H9 (cell line): ENCODE data around the gene GALNT5. TPM values are rescaled to one million over a fixed set of nuclear protein-coding genes. Genes with fewer than 3 reads are reported as not detected.
"Not testable (repeated sequence)": the region's sequence is repeated elsewhere in the genome, so short reads cannot be mapped to it uniquely, and the experiment has no call there.

ENCODE experiments used
- DNase-seq: peaks from one replicate; pipeline ENCODE4 v3.0.0-alpha.2; 2017
- H2AFZ ChIP-seq: one replicate; pipeline ENCODE4 v1.6.1; 2013; ENCODE audit warnings: mild to moderate bottlenecking, low read length, control low read depth, moderate library complexity
- H2AK5ac ChIP-seq: 2 replicates; pipeline ENCODE4 v1.6.1; 2013; ENCODE audit warnings: low read length, control low read depth, mixed read lengths; ENCODE audit not compliant: insufficient read length
- H2BK120ac ChIP-seq: one replicate; pipeline ENCODE4 v1.6.1; 2013; ENCODE audit warnings: low read depth, mild to moderate bottlenecking, low read length, control low read depth, inconsistent platforms; ENCODE audit not compliant: poor library complexity, severe bottlenecking
- H2BK12ac ChIP-seq: 2 replicates; pipeline ENCODE4 v1.6.1; 2013; ENCODE audit warnings: low read length, control low read depth, mixed read lengths, low read depth; ENCODE audit not compliant: insufficient read length
- H2BK15ac ChIP-seq: 2 replicates; pipeline ENCODE4 v1.6.1; 2013; ENCODE audit warnings: low read depth, low read length, control low read depth
- H2BK20ac ChIP-seq: one replicate; pipeline ENCODE4 v1.6.1; 2013; ENCODE audit warnings: low read depth, mild to moderate bottlenecking, low read length, control low read depth, inconsistent platforms; ENCODE audit not compliant: poor library complexity, severe bottlenecking
- H2BK5ac ChIP-seq: 2 replicates; pipeline ENCODE4 v1.6.1; 2013; ENCODE audit warnings: low read length, control low read depth, mixed read lengths; ENCODE audit not compliant: insufficient read length
- H3K14ac ChIP-seq: 2 replicates; pipeline ENCODE4 v1.6.1; 2013; ENCODE audit warnings: low read length, control low read depth; ENCODE audit not compliant: insufficient read depth
- H3K18ac ChIP-seq: 2 replicates; pipeline ENCODE4 v1.6.1; 2013; ENCODE audit warnings: low read depth, mild to moderate bottlenecking, mixed read lengths, low read length, control low read depth; ENCODE audit not compliant: insufficient read length
- H3K23ac ChIP-seq: 2 replicates; pipeline ENCODE4 v1.6.1; 2013; ENCODE audit warnings: low read length, control low read depth, mixed read lengths, low read depth; ENCODE audit not compliant: insufficient read length
- H3K23me2 ChIP-seq: 2 replicates; pipeline ENCODE4 v1.6.1; 2013; ENCODE audit warnings: low read depth, mild to moderate bottlenecking, mixed read lengths, low read length, control low read depth; ENCODE audit not compliant: insufficient read length, poor library complexity, severe bottlenecking
- H3K27ac ChIP-seq: 2 replicates; pipeline ENCODE4 v1.5.1; 2013; ENCODE audit warnings: low read length, control low read depth, mixed read lengths, low read depth; ENCODE audit not compliant: insufficient read length
- H3K27me3 ChIP-seq: 2 replicates; pipeline ENCODE4 v1.6.1; 2013; ENCODE audit warnings: low read length, control low read depth, inconsistent platforms; ENCODE audit not compliant: insufficient read depth
- H3K4ac ChIP-seq: 2 replicates; pipeline ENCODE4 v1.6.1; 2013; ENCODE audit warnings: low read depth, mild to moderate bottlenecking, control low read depth, inconsistent platforms, low read length, moderate library complexity
- H3K4me1 ChIP-seq: 2 replicates; pipeline ENCODE4 v1.6.1; 2013; ENCODE audit warnings: low read length, control low read depth, inconsistent platforms; ENCODE audit not compliant: insufficient read depth
- H3K4me2 ChIP-seq: 2 replicates; pipeline ENCODE4 v1.6.1; 2013; ENCODE audit warnings: low read length, control low read depth, mixed read lengths; ENCODE audit not compliant: insufficient read length, insufficient read depth
- H3K56ac ChIP-seq: 2 replicates; pipeline ENCODE4 v1.6.1; 2013; ENCODE audit warnings: low read depth, mild to moderate bottlenecking, mixed read lengths, low read length, control low read depth; ENCODE audit not compliant: insufficient read length
- H3K79me1 ChIP-seq: 2 replicates; pipeline ENCODE4 v1.6.1; 2013; ENCODE audit warnings: low read depth, mild to moderate bottlenecking, moderate library complexity, low read length, control low read depth, inconsistent platforms; ENCODE audit not compliant: insufficient read depth, poor library complexity, severe bottlenecking
- H3K79me2 ChIP-seq: 2 replicates; pipeline ENCODE4 v1.6.1; 2013; ENCODE audit warnings: low read length, control low read depth, inconsistent platforms; ENCODE audit not compliant: insufficient read depth
- H3K9ac ChIP-seq: 2 replicates; pipeline ENCODE4 v1.6.1; 2013; ENCODE audit warnings: low read length, control low read depth, mixed read lengths; ENCODE audit not compliant: insufficient read length; ENCODE audit errors: extremely low read depth
- H3K9me3 ChIP-seq: one replicate; pipeline ENCODE4 v1.6.1; 2013; ENCODE audit warnings: low read depth, low read length, inconsistent platforms; ENCODE audit not compliant: control insufficient read depth
- H3T11ph ChIP-seq: one replicate; pipeline ENCODE4 v1.6.1; 2013; ENCODE audit warnings: mild to moderate bottlenecking, low read length, control low read depth, inconsistent platforms
- H4K20me1 ChIP-seq: one replicate; pipeline ENCODE4 v1.6.1; 2013; ENCODE audit not compliant: control insufficient read depth, insufficient read length, insufficient read depth
- H4K5ac ChIP-seq: 2 replicates; pipeline ENCODE4 v1.6.1; 2013; ENCODE audit warnings: low read depth, mild to moderate bottlenecking, mixed read lengths, low read length, control low read depth; ENCODE audit not compliant: insufficient read length
- H4K8ac ChIP-seq: replicated peaks from 2 replicates; pipeline ENCODE4 v1.6.1; 2013; ENCODE audit warnings: low read length, control low read depth, mixed read lengths, low read depth; ENCODE audit not compliant: insufficient read length
- H4K91ac ChIP-seq: 2 replicates; pipeline ENCODE4 v1.6.1; 2013; ENCODE audit warnings: low read depth, mild to moderate bottlenecking, moderate library complexity, mixed read lengths, low read length, control low read depth; ENCODE audit not compliant: insufficient read length
- H3K27ac Mint-ChIP-seq, 3 experiments: 2 replicates in 2 of 3; 3 replicates in 1 of 3; pipeline ENCODE4 v1.8.0; 2020 to 2021; ENCODE audit warnings: mixed read lengths in 3 of 3, mild to moderate bottlenecking in 1 of 3, moderate library complexity in 1 of 3
- H3K27me3 Mint-ChIP-seq: 2 replicates; pipeline ENCODE4 v1.8.0; 2021; ENCODE audit warnings: low read depth, mild to moderate bottlenecking, moderate library complexity, mixed read lengths
- H3K36me3 Mint-ChIP-seq, 3 experiments: 2 replicates in 2 of 3; 3 replicates in 1 of 3; pipeline ENCODE4 v1.8.0; 2020 to 2021; ENCODE audit warnings: low read depth in 3 of 3, mixed read lengths in 3 of 3; ENCODE audit not compliant: insufficient read depth in 1 of 3
- H3K4me1 Mint-ChIP-seq, 2 experiments: 2 replicates each; pipeline ENCODE4 v1.8.0; 2020; ENCODE audit warnings: mixed read lengths in 2 of 2
- H3K4me3 Mint-ChIP-seq, 2 experiments: 2 replicates in 1 of 2; 3 replicates in 1 of 2; pipeline ENCODE4 v1.8.0; 2020 to 2021; ENCODE audit warnings: mild to moderate bottlenecking in 2 of 2, mixed read lengths in 2 of 2, moderate library complexity in 1 of 2
- H3K9me3 Mint-ChIP-seq, 2 experiments: 2 replicates in 1 of 2; 3 replicates in 1 of 2; pipeline ENCODE4 v1.8.0; 2020; ENCODE audit warnings: mild to moderate bottlenecking in 2 of 2, mixed read lengths in 2 of 2, moderate library complexity in 1 of 2
- WGBS: extraction: QIAGEN DNeasy Blood & Tissue Kit; methylation state at CpG from one replicate; pipeline ENCODE4 v1.1.7; 2013; ENCODE audit warnings: missing lambda C conversion rate, low lambda C conversion rate, mixed read lengths; ENCODE audit not compliant: insufficient read length; ENCODE audit errors: extremely low coverage; 5-methylcytosine and 5-hydroxymethylcytosine counted together
- total RNA-seq: library from RNA; stranded (reverse); gene quantifications from 2 replicates; pipeline ENCODE4 v1.2.1, GENCODE V29; 2021
- TF ChIP-seq, protein P1 (sequence below): fragments of 200-600 bp; sonication (generic); conservative IDR thresholded peaks from 3 replicates; pipeline ENCODE4 v1.8.0; 2021; ENCODE audit warnings: antibody characterized with exemption, mild to moderate bottlenecking

Gene GALNT5
- total RNA-seq, 1 experiment from 2014 or later = 0.17 TPM

DNA sequence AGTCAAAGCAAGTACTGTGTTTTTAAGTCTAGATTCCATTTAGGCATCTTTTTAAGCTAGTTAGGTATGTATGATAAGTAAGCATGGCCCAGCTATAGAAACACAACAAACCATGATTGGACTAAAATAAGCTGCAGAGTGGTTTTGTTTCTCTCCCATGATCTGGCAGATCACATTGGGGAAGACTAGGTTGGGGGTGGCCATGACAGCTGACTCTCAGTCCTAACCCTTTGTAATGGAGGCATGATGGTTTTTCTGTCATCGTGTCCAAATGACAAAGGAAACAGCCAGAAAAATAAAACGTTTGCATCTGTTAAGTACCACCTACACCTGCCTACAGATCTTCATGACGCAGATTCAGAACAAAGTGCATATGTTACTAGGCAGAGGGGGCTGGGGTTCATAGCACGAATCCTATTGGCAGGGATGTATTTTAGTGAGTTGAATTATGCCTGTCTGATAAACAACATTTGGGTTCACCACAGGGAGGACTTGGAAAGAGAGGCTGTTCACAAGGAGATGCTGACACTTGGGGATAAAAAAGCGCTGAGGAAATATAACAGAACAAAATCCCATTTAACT, 33.8 kb upstream of the GALNT5 start:
- WGBS = no CpG with 5 or more reads among the region's 5 CpGs
- no peak overlapping the region for H3K56ac ChIP-seq
- H3K4ac ChIP-seq = no peak overlapping the region
- no peak overlapping the region for H2BK120ac ChIP-seq
- no peak overlapping the region for H2BK15ac ChIP-seq
- Mint-ChIP-seq H3K36me3 (no peaks in the 10 kb centered on the region), H3K4me1 (no peaks in the 10 kb centered on the region), H3K27me3 (no peaks in the 10 kb centered on the region), H3K4me3 (no peak overlapping the region), H3K27ac (no peak overlapping the region), H3K9me3 (peaks cover 0 to 3% of the 10 kb centered on the region in 2 experiments; a peak in 1 of 5 replicates)
- no peak overlapping the region for H2BK12ac ChIP-seq
- no peak for DNase-seq
- no peak overlapping the region for H3K27ac ChIP-seq
- no peak overlapping the region for H3K23ac ChIP-seq
- H2BK5ac ChIP-seq = no peak overlapping the region
- H3K4me2 ChIP-seq = no peak overlapping the region
- no peak overlapping the region for H3K9ac ChIP-seq
- no peak overlapping the region for H2AK5ac ChIP-seq
- no peak overlapping the region for H4K8ac ChIP-seq
- no peak overlapping the region for H4K5ac ChIP-seq
- TF ChIP-seq, protein P1, sequence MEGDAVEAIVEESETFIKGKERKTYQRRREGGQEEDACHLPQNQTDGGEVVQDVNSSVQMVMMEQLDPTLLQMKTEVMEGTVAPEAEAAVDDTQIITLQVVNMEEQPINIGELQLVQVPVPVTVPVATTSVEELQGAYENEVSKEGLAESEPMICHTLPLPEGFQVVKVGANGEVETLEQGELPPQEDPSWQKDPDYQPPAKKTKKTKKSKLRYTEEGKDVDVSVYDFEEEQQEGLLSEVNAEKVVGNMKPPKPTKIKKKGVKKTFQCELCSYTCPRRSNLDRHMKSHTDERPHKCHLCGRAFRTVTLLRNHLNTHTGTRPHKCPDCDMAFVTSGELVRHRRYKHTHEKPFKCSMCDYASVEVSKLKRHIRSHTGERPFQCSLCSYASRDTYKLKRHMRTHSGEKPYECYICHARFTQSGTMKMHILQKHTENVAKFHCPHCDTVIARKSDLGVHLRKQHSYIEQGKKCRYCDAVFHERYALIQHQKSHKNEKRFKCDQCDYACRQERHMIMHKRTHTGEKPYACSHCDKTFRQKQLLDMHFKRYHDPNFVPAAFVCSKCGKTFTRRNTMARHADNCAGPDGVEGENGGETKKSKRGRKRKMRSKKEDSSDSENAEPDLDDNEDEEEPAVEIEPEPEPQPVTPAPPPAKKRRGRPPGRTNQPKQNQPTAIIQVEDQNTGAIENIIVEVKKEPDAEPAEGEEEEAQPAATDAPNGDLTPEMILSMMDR = no peak
- H3K9me3 ChIP-seq = no peaks in the 10 kb centered on the region
- no peak overlapping the region for H2BK20ac ChIP-seq
- H3K23me2 ChIP-seq = no peaks in the 10 kb centered on the region
- no peak overlapping the region for H3K18ac ChIP-seq
- H3K79me2 ChIP-seq = no peaks in the 10 kb centered on the region
- no peaks in the 10 kb centered on the region for H3K79me1 ChIP-seq
- no peak overlapping the region for H3K14ac ChIP-seq
- H2AFZ ChIP-seq = no peak overlapping the region
- H3K27me3 ChIP-seq = no peaks in the 10 kb centered on the region
- no peak overlapping the region for H4K91ac ChIP-seq
- no peak overlapping the region for H3T11ph ChIP-seq
- H3K4me1 ChIP-seq = no peaks in the 10 kb centered on the region
- H4K20me1 ChIP-seq = no peaks in the 10 kb centered on the region

DNA sequence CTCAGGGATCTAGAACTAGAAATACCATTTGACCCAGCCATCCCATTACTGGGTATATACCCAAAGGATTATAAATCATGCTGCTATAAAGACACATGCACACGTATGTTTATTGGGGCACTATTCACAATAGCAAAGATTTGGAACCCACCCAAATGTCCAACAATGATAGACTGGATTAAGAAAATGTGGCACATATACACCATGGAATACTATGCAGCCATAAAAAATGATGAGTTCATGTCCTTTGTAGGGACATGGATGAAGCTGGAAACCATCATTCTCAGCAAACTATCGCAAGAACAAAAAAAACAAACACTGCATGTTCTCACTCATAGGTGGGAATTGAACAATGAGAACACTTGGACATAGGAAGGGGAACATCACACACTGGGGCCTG, 33.1 kb upstream of the GALNT5 start:
- not testable (repeated sequence) for H3K56ac ChIP-seq, H3K79me1 ChIP-seq, H3K18ac ChIP-seq, H3K4me1 ChIP-seq, H2BK15ac ChIP-seq, H3K4ac ChIP-seq, H3K27ac Mint-ChIP-seq, H3K9ac ChIP-seq, H3K14ac ChIP-seq, H3K27ac ChIP-seq, H3K27me3 ChIP-seq, H2BK12ac ChIP-seq, H4K91ac ChIP-seq, H3K4me2 ChIP-seq, H2BK20ac ChIP-seq, H2BK120ac ChIP-seq, H3T11ph ChIP-seq, H3K27me3 Mint-ChIP-seq, H4K20me1 ChIP-seq, H3K9me3 ChIP-seq, H3K23ac ChIP-seq, H3K4me3 Mint-ChIP-seq, H2AK5ac ChIP-seq, H4K8ac ChIP-seq, H3K23me2 ChIP-seq, H4K5ac ChIP-seq, H2AFZ ChIP-seq, H2BK5ac ChIP-seq, H3K4me1 Mint-ChIP-seq, H3K36me3 Mint-ChIP-seq, DNase-seq, H3K79me2 ChIP-seq, H3K9me3 Mint-ChIP-seq
- WGBS = no CpG with 5 or more reads among the region's 2 CpGs
